ENCODE results near the gene APMAP. TPM values are rescaled to one million over a fixed set of nuclear protein-coding genes. Genes with fewer than 3 reads are reported as not detected.

The APMAP gene
- total RNA-seq, 2 experiments from 2014 or later = 47.9 to 48.8 TPM

DNA sequence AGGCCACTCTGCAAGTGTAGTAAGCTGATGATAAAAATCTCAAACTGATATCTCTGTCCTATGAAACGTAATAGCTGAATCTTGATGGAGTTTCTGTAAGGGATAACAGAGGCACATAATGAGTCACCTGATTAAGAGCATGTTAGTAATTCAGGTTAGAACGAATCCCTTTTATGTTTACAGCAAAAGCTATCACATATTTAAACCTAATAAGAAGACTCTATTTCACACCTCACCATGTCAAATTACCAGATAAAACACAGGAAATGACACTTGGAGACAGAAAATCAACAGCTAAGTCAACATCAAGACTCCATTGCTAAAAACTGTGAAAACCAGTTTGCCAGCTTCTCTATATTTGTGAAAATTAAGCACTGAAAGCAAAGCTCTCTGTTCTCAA is 31.7 kb downstream of the APMAP start:
- Mint-ChIP-seq H3K4me3 (no peak overlapping the region), H3K27ac (peak overlapping the region; percentile 54), H3K9me3 (no peaks in the 10 kb centered on the region), H3K4me1 (peaks cover 28% of the 10 kb centered on the region), H3K36me3 (peaks cover 24% of the 10 kb centered on the region), H3K27me3 (no peaks in the 10 kb centered on the region)
- no peak for DNase-seq

DNA sequence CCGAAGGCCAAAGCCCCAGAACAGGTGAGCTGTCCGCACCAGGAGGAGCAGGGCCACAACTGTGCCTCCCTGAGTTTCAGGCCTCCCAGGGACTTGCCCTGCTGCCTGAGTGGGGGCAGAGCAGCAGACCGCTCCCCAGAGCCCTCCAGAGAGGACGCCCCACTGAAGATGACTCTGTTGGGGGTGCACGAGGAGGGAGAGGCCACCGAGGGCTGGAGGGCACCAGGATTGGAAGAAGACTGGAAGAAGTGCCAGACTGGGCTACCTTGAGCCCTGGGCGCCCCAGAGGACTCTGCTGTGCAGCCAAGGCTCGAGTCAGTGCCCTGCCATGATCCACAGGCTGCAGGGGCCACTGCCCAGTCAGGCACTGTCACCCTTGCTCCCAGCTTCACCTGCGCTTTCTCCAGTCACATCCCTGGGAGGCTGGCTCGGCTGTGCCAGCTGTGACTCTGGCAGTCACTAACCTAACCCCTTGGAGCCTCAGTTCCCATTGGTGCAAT is 32.2 kb downstream of the APMAP start:
- peak overlapping the region; percentile 54 for H3K27ac Mint-ChIP-seq
- H3K36me3 Mint-ChIP-seq = peaks cover 24% of the 10 kb centered on the region
- H3K9me3 Mint-ChIP-seq = no peaks in the 10 kb centered on the region
- no peak for DNase-seq
- H3K27me3 Mint-ChIP-seq = no peaks in the 10 kb centered on the region
- no peak overlapping the region for H3K4me3 Mint-ChIP-seq
- peaks cover 29% of the 10 kb centered on the region for H3K4me1 Mint-ChIP-seq

DNA sequence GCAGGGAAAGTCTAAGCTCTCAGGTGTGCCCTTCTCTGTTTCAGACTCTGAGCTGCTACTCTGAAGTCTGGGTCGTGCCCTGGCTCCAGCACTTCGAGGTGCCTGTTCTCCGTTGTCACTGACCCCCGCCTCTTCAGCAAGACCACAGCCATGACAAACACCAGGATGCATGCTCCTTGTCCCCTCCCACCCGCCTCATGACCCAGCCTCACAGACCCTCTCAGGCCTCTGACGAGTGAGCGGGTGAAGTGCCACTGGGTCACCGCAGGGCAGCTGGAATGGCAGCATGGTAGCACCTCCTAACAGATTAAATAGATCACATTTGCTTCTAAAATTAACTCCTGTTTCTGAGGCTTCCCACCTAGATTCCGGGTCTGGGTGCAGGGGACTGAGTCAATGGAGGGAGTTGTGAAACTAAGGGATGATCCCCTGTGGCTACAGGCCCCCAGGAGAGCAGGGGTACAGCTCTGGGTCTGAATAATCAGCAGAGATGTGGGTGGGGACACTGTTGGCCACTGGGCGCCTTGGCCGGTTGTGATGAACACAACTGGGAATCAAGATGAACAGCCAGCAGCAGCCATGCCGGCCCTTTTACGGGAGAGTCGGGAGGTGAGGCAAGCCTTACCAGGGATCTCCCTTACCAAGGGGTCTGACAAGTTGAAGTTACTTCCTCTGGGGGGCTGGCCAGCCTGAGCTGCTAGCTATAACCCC is 32.8 kb downstream of the APMAP start:
- DNase-seq = no peak
- Mint-ChIP-seq H3K9me3 (no peaks in the 10 kb centered on the region), H3K27me3 (no peaks in the 10 kb centered on the region), H3K36me3 (peaks cover 26% of the 10 kb centered on the region), H3K4me3 (no peak overlapping the region), H3K4me1 (peaks cover 28% of the 10 kb centered on the region), H3K27ac (no peak overlapping the region)

DNA sequence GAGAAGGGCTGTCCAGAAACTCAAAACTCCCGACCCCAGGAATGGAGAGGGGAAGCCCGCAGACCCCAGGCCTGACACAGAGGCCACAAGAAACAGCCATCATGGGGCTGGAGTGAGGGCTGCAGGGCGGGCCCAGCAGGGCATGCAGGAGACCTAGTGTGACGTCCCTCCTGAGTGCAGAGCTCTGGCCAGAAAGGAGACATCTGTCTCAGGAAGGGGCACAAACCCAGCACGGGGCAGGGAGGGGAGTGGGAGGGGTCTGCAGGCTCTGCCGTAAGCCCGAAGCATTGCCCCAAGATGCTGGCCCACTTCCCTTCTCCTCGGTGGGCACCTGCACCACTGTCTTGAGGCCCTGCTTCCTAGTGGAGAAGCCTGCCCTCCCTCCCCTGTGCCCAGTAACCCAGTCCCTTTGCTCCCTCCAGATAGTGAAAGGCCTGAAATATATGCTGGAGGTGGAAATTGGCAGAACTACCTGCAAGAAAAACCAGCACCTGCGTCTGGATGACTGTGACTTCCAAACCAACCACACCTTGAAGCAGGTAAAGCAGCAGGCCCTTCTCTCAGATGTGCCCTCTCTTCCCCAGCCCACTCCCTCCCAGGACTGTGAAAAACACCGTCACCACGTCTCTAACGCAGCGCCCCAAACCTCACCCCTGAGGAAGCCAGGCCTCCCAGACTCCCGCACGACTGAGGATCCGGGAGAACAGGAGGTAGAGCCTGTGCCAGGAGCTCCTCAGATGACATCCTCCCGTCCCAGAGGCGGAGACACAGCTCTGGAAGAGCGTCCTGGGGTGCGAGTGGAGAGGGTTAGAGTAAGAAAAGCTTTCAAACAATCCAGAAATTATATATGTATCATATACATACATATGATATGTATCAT is 33.8 kb downstream of the APMAP start:
- Mint-ChIP-seq H3K27me3 (no peaks in the 10 kb centered on the region), H3K9me3 (no peaks in the 10 kb centered on the region), H3K36me3 (peaks cover 32% of the 10 kb centered on the region), H3K4me3 (no peak overlapping the region), H3K27ac (no peak overlapping the region), H3K4me1 (peaks cover 29% of the 10 kb centered on the region)
- DNase-seq = no peak

DNA sequence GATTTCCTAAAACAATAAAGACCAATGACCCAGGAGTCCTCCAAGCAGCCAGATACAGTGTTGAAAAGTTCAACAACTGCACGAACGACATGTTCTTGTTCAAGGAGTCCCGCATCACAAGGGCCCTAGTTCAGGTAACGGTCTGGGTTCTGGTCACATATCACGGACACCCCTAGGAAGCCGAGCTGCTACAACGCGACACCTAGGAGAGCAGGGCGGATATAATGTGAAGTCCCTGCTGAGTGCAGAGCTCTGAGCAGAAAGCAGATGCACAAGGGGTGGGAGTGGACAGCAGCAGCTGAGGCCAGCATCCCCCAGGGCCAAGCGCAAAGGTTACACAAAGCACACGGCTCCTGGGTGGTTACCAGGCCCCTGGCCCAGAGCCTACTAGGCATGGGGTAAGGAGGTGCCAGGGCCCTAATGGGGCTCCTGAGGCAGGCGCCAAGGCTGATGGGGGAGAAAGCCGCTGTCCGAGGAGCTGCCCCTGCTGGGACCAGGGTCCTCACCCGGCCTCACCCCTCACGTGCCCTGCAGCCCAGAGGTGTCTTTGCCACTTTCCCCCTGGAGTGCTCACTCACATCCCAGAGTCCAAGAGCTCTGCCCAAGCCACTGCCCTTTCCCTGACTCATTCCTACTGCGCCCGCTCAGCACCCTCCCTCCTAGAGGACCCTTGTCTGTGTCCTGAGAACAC is 35.1 kb downstream of the APMAP start:
- Mint-ChIP-seq H3K27ac (no peak overlapping the region), H3K36me3 (peaks cover 28% of the 10 kb centered on the region), H3K27me3 (no peaks in the 10 kb centered on the region), H3K4me3 (no peak overlapping the region), H3K4me1 (peaks cover 34% of the 10 kb centered on the region), H3K9me3 (no peaks in the 10 kb centered on the region)
- DNase-seq = no peak

DNA sequence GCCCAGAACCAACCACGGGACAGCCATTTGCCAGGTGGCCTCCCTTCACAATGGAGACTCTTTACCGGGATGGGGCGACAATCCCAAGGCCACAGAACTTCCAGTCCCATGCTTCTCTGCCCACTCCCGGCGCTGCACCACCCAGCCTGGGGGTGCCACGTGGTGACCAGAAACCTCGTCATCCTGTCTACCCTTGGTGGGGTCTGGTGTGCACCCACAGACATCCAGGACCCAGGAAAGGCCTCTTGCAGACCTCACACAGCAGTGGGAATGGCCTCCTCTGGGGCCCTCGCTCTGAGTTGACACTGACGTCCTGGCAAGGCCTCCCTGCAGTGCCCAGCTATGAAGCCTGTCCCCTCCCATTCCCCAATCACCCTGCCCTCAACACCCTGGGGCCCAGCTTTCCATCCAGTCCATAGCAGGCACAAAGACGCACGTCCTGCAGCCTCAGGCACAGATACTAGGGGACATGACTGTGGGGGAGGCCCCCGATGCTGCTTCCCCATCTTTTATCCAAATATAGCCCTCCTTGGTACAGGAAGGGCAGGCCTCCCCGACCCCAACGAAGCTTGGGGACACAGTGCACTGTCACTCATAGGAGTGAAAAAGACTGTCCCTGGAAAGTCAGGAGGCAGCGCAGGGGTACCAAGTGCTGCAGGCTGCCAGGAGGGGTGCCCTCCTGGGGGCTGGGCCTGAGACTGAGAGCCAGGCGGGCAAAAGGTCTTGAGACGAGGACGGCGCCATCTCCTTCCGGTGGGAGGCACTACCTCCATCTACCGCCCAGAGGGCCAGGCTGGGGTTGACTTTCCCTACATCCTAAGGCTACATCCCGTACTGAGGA is 36.3 kb downstream of the APMAP start:
- no peaks in the 10 kb centered on the region for H3K27me3 Mint-ChIP-seq
- H3K4me1 Mint-ChIP-seq = peaks cover 36% of the 10 kb centered on the region
- DNase-seq = no peak
- H3K27ac Mint-ChIP-seq = no peak overlapping the region
- H3K9me3 Mint-ChIP-seq = no peaks in the 10 kb centered on the region
- H3K36me3 Mint-ChIP-seq = peaks cover 24% of the 10 kb centered on the region
- H3K4me3 Mint-ChIP-seq = no peak overlapping the region

DNA sequence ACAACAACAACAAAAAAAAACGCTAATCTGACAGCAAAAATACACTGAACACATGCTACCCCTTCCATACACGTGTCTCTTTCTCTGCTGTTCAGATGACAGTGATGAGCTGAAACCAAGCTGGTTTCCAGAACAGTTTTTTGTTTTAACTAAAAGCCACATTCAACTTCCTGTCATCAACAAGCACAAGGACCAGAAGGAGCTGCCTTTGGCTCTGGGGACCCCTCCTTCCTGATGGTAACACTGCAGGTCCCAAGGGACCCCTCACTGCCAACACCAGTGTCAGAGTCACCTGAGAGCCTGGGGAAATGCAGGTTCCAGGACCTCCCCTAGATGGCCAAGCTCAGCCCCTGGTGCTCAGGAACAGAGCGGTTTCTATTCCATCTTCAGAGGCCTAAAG is 37.5 kb downstream of the APMAP start:
- H3K9me3 Mint-ChIP-seq = no peaks in the 10 kb centered on the region
- H3K27ac Mint-ChIP-seq = peak overlapping the region; percentile 76
- no peaks in the 10 kb centered on the region for H3K27me3 Mint-ChIP-seq
- no peak for DNase-seq
- H3K4me1 Mint-ChIP-seq = peaks cover 36% of the 10 kb centered on the region
- peak overlapping the region; percentile 18 for H3K4me3 Mint-ChIP-seq
- H3K36me3 Mint-ChIP-seq = peaks cover 24% of the 10 kb centered on the region

DNA sequence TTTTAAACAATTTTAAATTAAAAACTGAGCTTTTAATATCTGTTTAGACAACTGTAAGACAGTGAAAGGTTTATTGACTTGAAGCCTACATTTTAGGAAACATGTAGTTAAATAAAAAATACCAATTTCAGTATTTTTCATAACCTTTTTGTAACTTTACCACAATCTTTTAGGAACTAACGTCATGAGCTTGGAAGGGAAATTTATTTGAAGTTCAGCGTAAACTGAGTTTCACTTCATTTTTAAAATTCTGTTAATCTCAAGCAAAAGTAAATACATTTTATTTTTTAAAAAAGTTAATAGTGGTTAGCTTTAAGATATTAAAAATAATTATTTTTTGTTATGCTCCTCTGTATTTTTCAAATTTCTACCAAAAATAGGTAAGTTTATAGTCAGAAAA is 38.0 kb downstream of the APMAP start:
- no peaks in the 10 kb centered on the region for H3K27me3 Mint-ChIP-seq
- H3K9me3 Mint-ChIP-seq = no peaks in the 10 kb centered on the region
- H3K4me1 Mint-ChIP-seq = peaks cover 40% of the 10 kb centered on the region
- peak overlapping the region; percentile 18 for H3K4me3 Mint-ChIP-seq
- peak overlapping the region; percentile 76 for H3K27ac Mint-ChIP-seq
- H3K36me3 Mint-ChIP-seq = peaks cover 28% of the 10 kb centered on the region
- no peak for DNase-seq

DNA sequence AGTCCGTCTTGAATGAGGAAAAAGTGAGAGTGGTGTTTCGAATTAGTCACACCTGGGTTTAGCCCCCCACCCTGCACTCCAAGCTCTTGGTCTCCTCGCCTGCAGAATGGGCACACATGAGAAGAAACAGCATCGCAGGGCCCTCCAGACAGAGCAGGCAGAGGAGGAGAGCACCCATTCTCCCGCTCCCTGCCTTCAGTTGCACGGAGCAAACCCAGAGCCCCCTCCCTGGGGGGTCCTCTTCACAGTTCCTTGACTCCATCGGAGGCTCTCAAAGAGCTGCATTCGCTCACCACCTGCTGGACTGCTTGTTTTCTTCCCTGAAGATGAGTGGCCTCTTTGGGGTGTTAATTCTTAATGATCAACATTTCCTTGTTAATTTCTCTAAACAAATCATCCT is 38.4 kb downstream of the APMAP start:
- peak overlapping the region; percentile 37 for H3K4me3 Mint-ChIP-seq
- peaks cover 29% of the 10 kb centered on the region for H3K36me3 Mint-ChIP-seq
- H3K27me3 Mint-ChIP-seq = no peaks in the 10 kb centered on the region
- no peak for DNase-seq
- peaks cover 44% of the 10 kb centered on the region for H3K4me1 Mint-ChIP-seq
- H3K27ac Mint-ChIP-seq = peak overlapping the region; percentile 72
- no peaks in the 10 kb centered on the region for H3K9me3 Mint-ChIP-seq

DNA sequence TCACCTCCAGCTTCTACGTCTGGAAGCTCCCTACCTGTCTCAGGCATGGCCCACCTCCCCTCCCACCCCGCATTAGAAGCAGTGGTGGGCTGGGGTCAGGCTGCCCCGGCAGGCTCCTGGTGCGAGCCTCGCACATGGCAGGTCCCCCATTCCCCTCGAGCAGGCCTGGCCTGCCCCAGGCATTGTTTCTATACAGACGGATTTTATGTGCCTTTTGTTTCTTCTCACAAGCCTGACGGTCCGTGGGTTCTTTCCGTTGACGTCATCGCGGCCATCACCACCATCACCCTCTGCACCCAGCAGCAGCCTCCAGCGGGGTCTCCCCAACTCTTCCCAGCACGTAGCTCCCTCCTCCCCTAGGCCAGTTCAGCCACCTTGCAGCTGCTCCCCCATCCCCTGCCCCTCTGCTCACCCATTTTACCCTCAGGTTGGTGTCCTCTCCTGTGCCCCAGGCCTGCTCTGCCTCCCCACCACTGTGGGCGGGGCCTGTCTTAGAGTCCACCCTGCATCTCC is 38.9 kb downstream of the APMAP start:
- H3K27ac Mint-ChIP-seq = peak overlapping the region; percentile 72
- DNase-seq = no peak
- peaks cover 47% of the 10 kb centered on the region for H3K4me1 Mint-ChIP-seq
- H3K36me3 Mint-ChIP-seq = peaks cover 30% of the 10 kb centered on the region
- peak overlapping the region; percentile 37 for H3K4me3 Mint-ChIP-seq
- no peaks in the 10 kb centered on the region for H3K27me3 Mint-ChIP-seq
- peaks cover 1% of the 10 kb centered on the region for H3K9me3 Mint-ChIP-seq

DNA sequence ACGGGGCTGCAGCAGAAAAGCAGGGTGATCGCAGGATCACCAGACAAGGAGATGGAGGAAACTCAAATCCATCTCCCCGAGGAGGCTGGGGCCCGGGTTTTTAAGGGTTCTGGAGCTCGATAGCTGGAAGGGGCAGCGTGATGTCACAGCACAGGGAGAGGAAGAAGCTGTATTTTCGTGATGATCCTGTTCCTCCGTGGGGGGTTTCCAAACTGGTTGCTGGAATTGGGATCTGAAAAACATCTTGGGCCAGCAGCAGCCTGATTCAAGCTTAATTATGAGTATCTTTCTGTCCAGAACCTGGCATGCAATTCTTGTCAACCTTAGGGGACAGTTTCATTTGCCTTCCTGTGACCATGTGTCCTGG is 39.4 kb downstream of the APMAP start:
- peaks cover 52% of the 10 kb centered on the region for H3K4me1 Mint-ChIP-seq

DNA sequence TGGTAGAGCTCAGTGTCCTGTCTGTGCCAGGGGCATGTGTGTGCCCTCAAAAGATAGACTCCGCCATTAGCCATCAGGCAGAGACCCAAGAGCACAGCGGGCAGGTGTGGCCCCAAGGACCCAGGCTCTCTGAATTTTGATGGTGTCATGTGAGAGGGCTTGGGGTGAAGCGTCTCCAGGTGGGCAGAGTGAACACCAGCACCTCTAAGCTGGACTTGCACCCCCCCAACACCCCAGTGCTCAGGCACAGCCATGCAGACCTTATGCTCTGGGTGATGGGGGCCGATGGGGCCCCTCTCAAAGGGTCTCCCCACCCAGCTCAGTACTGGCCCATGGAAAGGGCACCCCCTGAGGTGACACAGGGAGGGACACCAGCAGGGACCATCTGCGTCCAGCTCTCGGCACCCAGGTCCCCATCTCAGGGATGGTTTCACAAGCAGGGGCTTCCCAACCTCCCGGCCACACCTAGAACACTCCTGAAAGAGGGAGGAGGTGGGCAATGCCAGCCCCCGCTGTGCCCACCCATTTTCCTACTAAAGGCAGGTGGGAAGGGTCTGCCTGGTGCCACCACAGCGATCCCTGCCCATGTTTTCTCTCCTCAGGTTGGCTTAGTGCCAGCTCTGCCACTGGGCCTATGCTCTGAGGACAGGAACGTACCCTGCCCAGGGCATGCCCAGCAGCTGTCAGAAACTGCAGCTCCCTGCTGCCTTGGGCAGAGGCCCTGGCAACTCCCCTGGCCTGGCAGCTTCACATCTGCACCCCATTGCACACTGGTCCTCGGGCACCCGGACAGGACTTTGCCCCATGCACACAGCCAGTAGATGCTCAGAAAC is 40.0 kb downstream of the APMAP start:
- H3K27me3 Mint-ChIP-seq = no peaks in the 10 kb centered on the region
- H3K4me1 Mint-ChIP-seq = peaks cover 57% of the 10 kb centered on the region
- H3K27ac Mint-ChIP-seq = no peak overlapping the region
- H3K4me3 Mint-ChIP-seq = no peak overlapping the region
- H3K9me3 Mint-ChIP-seq = peaks cover 9% of the 10 kb centered on the region
- no peak for DNase-seq
- peaks cover 40% of the 10 kb centered on the region for H3K36me3 Mint-ChIP-seq

More for the DNA sequence above, 39.4 kb downstream of the APMAP start:
- Mint-ChIP-seq H3K36me3 (peaks cover 34% of the 10 kb centered on the region), H3K4me3 (no peak overlapping the region), H3K9me3 (peaks cover 4% of the 10 kb centered on the region), H3K27me3 (no peaks in the 10 kb centered on the region), H3K27ac (no peak overlapping the region)
- DNase-seq = no peak

DNA sequence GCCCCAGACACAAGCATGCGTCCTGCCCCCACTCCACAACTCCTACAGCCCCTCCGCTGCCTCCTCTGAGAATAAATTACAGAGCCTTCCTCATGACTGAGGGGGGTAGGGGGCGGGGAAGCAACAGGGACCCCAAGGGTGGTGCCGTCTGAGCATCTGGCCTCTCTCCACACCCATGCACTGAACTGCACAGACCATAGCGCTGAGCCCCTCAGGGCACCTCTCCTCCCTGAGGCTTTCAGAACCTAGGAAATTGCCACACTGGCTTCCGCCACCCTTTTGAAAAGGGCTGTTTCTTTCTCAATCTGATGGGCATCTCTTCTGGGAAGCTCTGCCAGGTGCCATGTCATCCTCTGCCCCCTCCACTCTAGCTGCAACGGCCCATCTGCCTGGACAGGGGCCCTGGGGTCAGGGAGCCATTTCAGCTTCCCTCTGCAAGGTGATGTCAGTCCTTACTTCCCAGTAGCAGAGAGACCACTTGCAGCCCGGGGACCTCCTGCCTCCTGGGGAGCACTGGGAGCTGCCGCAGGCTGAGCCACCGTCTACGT is 40.9 kb downstream of the APMAP start:
- Mint-ChIP-seq H3K4me3 (peak overlapping the region; percentile 45), H3K9me3 (peaks cover 18% of the 10 kb centered on the region), H3K27ac (no peak overlapping the region), H3K27me3 (no peaks in the 10 kb centered on the region), H3K4me1 (peaks cover 61% of the 10 kb centered on the region), H3K36me3 (peaks cover 50% of the 10 kb centered on the region)
- DNase-seq = no peak
